Adrenal gland (tissue), 12 donors: Measurements from ENCODE around the gene NEDD8. TPM values are rescaled to one million over a fixed set of nuclear protein-coding genes. Genes with fewer than 3 reads are reported as not detected.
A peak's percentile ranks its signal among the peaks of the same experiment; 100 is the strongest.

ENCODE experiments used
- DNase-seq, 7 donors: peaks; one replicate each; pipeline ENCODE4 v3.0.0-alpha.2; 2019 to 2020
- H3K27ac ChIP-seq, 5 donors: fragments of 200-600 bp; sonication (generic) in 4 of 5; 1 replicate in 3 of 5; 2 replicates in 2 of 5; pipeline versions ENCODE4 v1.5.1 to v1.8.0; 2016 to 2020; ENCODE audit warnings: mild to moderate bottlenecking in 1 of 5
- H3K27me3 ChIP-seq: fragments of 200-600 bp; 2 replicates; pipeline ENCODE4 v1.8.0; 2021
- H3K36me3 ChIP-seq, 2 donors: fragments of 200-600 bp; replicated peaks in 1 of 2; 1 replicate in 1 of 2; 2 replicates in 1 of 2; pipeline versions ENCODE4 v1.5.1 to v1.8.0; 2018 to 2022
- H3K4me1 ChIP-seq, 2 donors: fragments of 200-600 bp; replicated peaks in 1 of 2; 1 replicate in 1 of 2; 2 replicates in 1 of 2; pipeline versions ENCODE4 v1.5.1 to v1.8.0; 2018 to 2021
- H3K4me3 ChIP-seq, 4 donors: fragments of 200-600 bp; sonication (generic) in 3 of 4; one replicate each; pipeline ENCODE4 v1.5.1; 2016 to 2018
- H3K9me3 ChIP-seq, 3 donors: fragments of 200-600 bp; sonication (generic) in 1 of 3; replicated peaks in 1 of 3; 1 replicate in 2 of 3; 2 replicates in 1 of 3; pipeline versions ENCODE4 v1.5.1 to v1.8.0; 2016 to 2021
- CTCF ChIP-seq, 6 experiments: fragments of 450-650 bp in 4 of 6; fragments of 200-600 bp in 2 of 6; sonication (generic) in 1 of 6; IDR thresholded peaks; 1 replicate in 5 of 6; 2 replicates in 1 of 6; pipeline versions ENCODE4 v1.5.1 to v1.8.0; 2016 to 2021; ENCODE audit warnings: antibody characterized with exemption in 6 of 6, mild to moderate bottlenecking in 2 of 6, moderate library complexity in 1 of 6
- POLR2A ChIP-seq, 2 donors: fragments of 450-650 bp; IDR thresholded peaks; one replicate each; pipeline ENCODE4 v1.6.1; 2017; ENCODE audit warnings: antibody characterized with exemption in 2 of 2, mild to moderate bottlenecking in 2 of 2, moderate library complexity in 1 of 2
- WGBS, 4 donors: extraction: QIAGEN DNeasy Blood & Tissue Kit in 2 of 4; methylation state at CpG; one replicate each; pipeline versions ENCODE4 v1.1.5 to v1.1.7; 2013 to 2017; 5-methylcytosine and 5-hydroxymethylcytosine counted together
- intact Hi-C, 2 donors: fragments of 100-400 bp; cut with DNase I; formaldehyde crosslinking; loops; one replicate each; pipeline versions ENCODE4 v1.14.1 to v1.15.0; 2022 to 2023
- polyA plus RNA-seq, 3 donors: library from polyadenylated mRNA; stranded (reverse); fragments of 200-250 nt in 2 of 3; fragments of 350-450 nt in 1 of 3; fragmentation: Illumina TruSeq in 1 of 3; extraction: RNeasy Lipid Tissue Mini Kit (QIAGEN cat#74804) in 1 of 3; gene quantifications; one replicate each; pipeline ENCODE4 v1.2.3, GENCODE V29; 2013 to 2014
- total RNA-seq, 9 donors: library from RNA; depleted of rRNA in 4 of 9; stranded (reverse); fragments of >200 nt in 4 of 9; fragments of 120-200 nt in 1 of 9; fragmentation: NEBNext Ultra II Directional in 1 of 9; extraction: Animal tissue kit (Norgen Biotek cat#: 25700) in 1 of 9; gene quantifications; one replicate each; pipeline versions ENCODE4 v1.1.0 to v1.2.4, GENCODE V29; 2013 to 2023
- donor health status: healthy with polysubstance abuse.
- donor health status: Bipolar disorder and iron deficiency.
- donor health status: DM: yes; HTN: yes; CAD: no.
- donor health status: DM: no; HTN: no; CAD: no.
- donor health status: DM: no; HTN: no; CAD: no.
- donor health status: DM: yes; HTN: yes; CAD: no.

NEDD8 gene
- total and polyA plus RNA-seq, 12 donors = 136 to 454 (median 216) TPM

GRCh38 chr14:24212924-24213865 is 19.0 kb downstream of the NEDD8 start, which contains the start of gene CHMP4A:
Gene CHMP4A, minus strand, starts transcription at chr14:24213488. Its CDS starts 49 bp downstream, at chr14:24213439.
- WGBS, 4 donors = 0 to 1% (median 1%) methylated on average over 36 to 53 of the region's 53 CpGs
- intact Hi-C loops = no loop called here

GRCh38 chr14:24211311-24211710 is 20.9 kb downstream of the NEDD8 start:
- Histone ChIP-seq H3K36me3 (peaks cover 0 to 49% of the 10 kb centered on the region in 2 donors), H3K4me3 (no peak overlapping the region), H3K4me1 (peaks cover 17 to 25% of the 10 kb centered on the region in 2 donors), H3K27ac (no peak overlapping the region), H3K9me3 (no peaks in the 10 kb centered on the region), H3K27me3 (no peaks in the 10 kb centered on the region)
- DNase-seq = peak in 2 of 7 donors; percentile 9 to 22
- no peak for TF ChIP-seq POLR2A (IDR thresholded peaks at IDR 0.05)
- TF ChIP-seq CTCF (IDR thresholded peaks at IDR 0.05) = no peak
- intact Hi-C loops = no loop called here
- 93 to 97% (median 96%) methylated on average over 6 of the region's 6 CpGs for WGBS, 4 donors

More at GRCh38 chr14:24212924-24213865, 19.0 kb downstream of the NEDD8 start, which contains the start of gene CHMP4A:
- peak within 1 kb of the TSS in 3 of 4 donors; percentile 35 to 67 (median 43) for H3K4me3 ChIP-seq
- H3K4me1 ChIP-seq = peaks cover 17 to 25% of the 10 kb centered on the region in 2 donors
- no peaks in the 10 kb centered on the region for H3K9me3 ChIP-seq
- peak within 1 kb of the TSS; percentile 90 to 99 (median 97) for H3K27ac ChIP-seq
- H3K27me3 ChIP-seq = no peaks in the 10 kb centered on the region
- H3K36me3 ChIP-seq = peaks cover 0 to 38% of the 10 kb centered on the region in 2 donors
- TF ChIP-seq CTCF (IDR thresholded peaks at IDR 0.05) (peak in 3 of 6 experiments; percentile 18 to 40 (median 35)), POLR2A (IDR thresholded peaks at IDR 0.05) (peak; percentile 95 to 98)
- DNase-seq = peak; percentile 94 to 99 (median 99)

GRCh38 chr14:24207625-24208024 is 24.5 kb downstream of the NEDD8 start:
- peak in 1 of 7 donors; percentile 4 for DNase-seq
- TF ChIP-seq POLR2A (IDR thresholded peaks at IDR 0.05) (no peak), CTCF (IDR thresholded peaks at IDR 0.05) (no peak)
- Histone ChIP-seq H3K4me1 (peaks cover 7 to 12% of the 10 kb centered on the region in 2 donors), H3K27ac (no peak overlapping the region), H3K4me3 (no peak overlapping the region), H3K27me3 (no peaks in the 10 kb centered on the region), H3K36me3 (peaks cover 0 to 57% of the 10 kb centered on the region in 2 donors), H3K9me3 (no peaks in the 10 kb centered on the region)
- intact Hi-C loops = no loop called here
- WGBS, 4 donors = 94 to 100% (median 99%) methylated on average over 2 of the region's 2 CpGs

GRCh38 chr14:24207104-24207551 is 25.0 kb downstream of the NEDD8 start:
- Histone ChIP-seq H3K4me1 (peaks cover 4 to 7% of the 10 kb centered on the region in 2 donors), H3K27ac (no peak overlapping the region), H3K4me3 (no peak overlapping the region), H3K9me3 (no peaks in the 10 kb centered on the region), H3K36me3 (peaks cover 0 to 57% of the 10 kb centered on the region in 2 donors), H3K27me3 (no peaks in the 10 kb centered on the region)
- intact Hi-C loops = no loop called here
- TF ChIP-seq CTCF (IDR thresholded peaks at IDR 0.05) (no peak), POLR2A (IDR thresholded peaks at IDR 0.05) (no peak)
- WGBS, 4 donors = 86 to 95% (median 95%) methylated on average over 5 of the region's 5 CpGs
- peak in 3 of 7 donors; percentile 11 to 14 (median 14) for DNase-seq
